NCI-H460 (cell line): ENCODE results near the gene NRL. TPM values are rescaled to one million over a fixed set of nuclear protein-coding genes. Genes with fewer than 3 reads are reported as not detected.

Experiments
- small RNA-seq, 2 experiments: library from RNA; depleted of rRNA; stranded (forward); fragments of <200 nt; gene quantifications; one replicate each; pipeline ENCODE3, GENCODE V24; 2014
- total RNA-seq: library from RNA; depleted of rRNA; stranded (reverse); fragments of >200 nt; shearing (Covaris generic); gene quantifications from 2 replicates; pipeline ENCODE4 v1.2.3, GENCODE V29; 2014; rRNA removed

The NRL gene
- total RNA-seq, 1 experiment from 2014 or later, result 1.6 TPM

Small RNA genes within 50 kb of the gene (small RNA-seq; reads per million reads assigned to genes)
- gene RNA5SP383, result 0.04 to 0.23 reads per million in 2 experiments

Other genes starting within 250 kb of the NRL start
- gene DHRS4, start 161.2 kb downstream of the NRL start, total RNA-seq, result 39.0 and 39.2 TPM in 2 replicates
- 19.4 and 21.7 TPM in 2 replicates for gene DHRS4L2, start 126.0 kb downstream of the NRL start, total RNA-seq
- 1.1 and 1.7 TPM in 2 replicates for gene CARMIL3, start 62.9 kb downstream of the NRL start, total RNA-seq
- gene CPNE6, start 43.4 kb downstream of the NRL start, total RNA-seq, result not detected in 2 replicates
- gene PCK2, start 20.6 kb downstream of the NRL start, total RNA-seq, result 35.8 and 40.8 TPM in 2 replicates
- 49.6 and 54.1 TPM in 2 replicates for gene DCAF11, start 172 bp downstream of the NRL start, total RNA-seq
- gene FITM1, start 15.7 kb upstream of the NRL start, total RNA-seq, result 0.45 and 0.84 TPM in 2 replicates
- 160 and 177 TPM in 2 replicates for gene PSME1, start 21.2 kb upstream of the NRL start, total RNA-seq
- gene EMC9, start 26.6 kb upstream of the NRL start, total RNA-seq, result 29.6 and 33.5 TPM in 2 replicates
- gene PSME2, start 31.7 kb upstream of the NRL start, total RNA-seq, result 204 and 205 TPM in 2 replicates
- 32.0 and 35.1 TPM in 2 replicates for gene RNF31, start 32.5 kb upstream of the NRL start, total RNA-seq
- 14.9 and 16.8 TPM in 2 replicates for gene IRF9, start 46.3 kb upstream of the NRL start, total RNA-seq
- 1.4 and 4.6 TPM in 2 replicates for gene REC8, start 57.1 kb upstream of the NRL start, total RNA-seq
- 38.9 and 48.8 TPM in 2 replicates for gene IPO4, start 73.9 kb upstream of the NRL start, total RNA-seq
- gene TM9SF1, start 80.5 kb upstream of the NRL start, total RNA-seq, result 61.4 and 63.5 TPM in 2 replicates
- gene TSSK4, start 90.7 kb upstream of the NRL start, total RNA-seq, result 0.20 TPM in 1 of 2 replicates, not detected in the other
- 51.2 and 82.4 TPM in 2 replicates for gene CHMP4A, start 98.5 kb upstream of the NRL start, total RNA-seq
- gene MDP1, start 101.1 kb upstream of the NRL start, total RNA-seq, result 15.0 and 20.2 TPM in 2 replicates
- gene NEDD8, start 117.4 kb upstream of the NRL start, total RNA-seq, result 207 and 223 TPM in 2 replicates
- 88.7 and 89.5 TPM in 2 replicates for gene GMPR2, start 118.0 kb upstream of the NRL start, total RNA-seq
- gene TINF2, start 127.7 kb upstream of the NRL start, total RNA-seq, result 46.9 and 48.7 TPM in 2 replicates
- 5.2 TPM in 2 replicates for gene TGM1, start 148.2 kb upstream of the NRL start, total RNA-seq
- 32.2 and 34.2 TPM in 2 replicates for gene RABGGTA, start 156.6 kb upstream of the NRL start, total RNA-seq
- gene DHRS1, start 184.8 kb upstream of the NRL start, total RNA-seq, result 8.5 and 9.6 TPM in 2 replicates
- 16.2 and 16.6 TPM in 2 replicates for gene NOP9, start 184.9 kb upstream of the NRL start, total RNA-seq
- not detected in 2 replicates for gene CIDEB, start 193.0 kb upstream of the NRL start, total RNA-seq
- 7.7 and 8.6 TPM in 2 replicates for gene LTB4R2, start 195.2 kb upstream of the NRL start, total RNA-seq
- gene LTB4R, start 196.6 kb upstream of the NRL start, total RNA-seq, result 11.1 and 13.4 TPM in 2 replicates
- 0.40 TPM in 1 of 2 replicates, not detected in the other for gene ADCY4, start 220.1 kb upstream of the NRL start, total RNA-seq
- gene RIPK3, start 225.0 kb upstream of the NRL start, total RNA-seq, result not detected in 2 replicates